DMS 273 treated with DMSO at 0.1 percent for 48 hours (cell line): ENCODE measurements around the gene G3BP1.
"Not testable (repeated sequence)": the region's sequence is repeated elsewhere in the genome, so short reads cannot be mapped to it uniquely, and the experiment has no call there.

Experiments used
- DNase-seq: peaks from one replicate; lab custom pipeline; 2025; lab: John Stamatoyannopoulos, UW

G3BP1 gene

DNA sequence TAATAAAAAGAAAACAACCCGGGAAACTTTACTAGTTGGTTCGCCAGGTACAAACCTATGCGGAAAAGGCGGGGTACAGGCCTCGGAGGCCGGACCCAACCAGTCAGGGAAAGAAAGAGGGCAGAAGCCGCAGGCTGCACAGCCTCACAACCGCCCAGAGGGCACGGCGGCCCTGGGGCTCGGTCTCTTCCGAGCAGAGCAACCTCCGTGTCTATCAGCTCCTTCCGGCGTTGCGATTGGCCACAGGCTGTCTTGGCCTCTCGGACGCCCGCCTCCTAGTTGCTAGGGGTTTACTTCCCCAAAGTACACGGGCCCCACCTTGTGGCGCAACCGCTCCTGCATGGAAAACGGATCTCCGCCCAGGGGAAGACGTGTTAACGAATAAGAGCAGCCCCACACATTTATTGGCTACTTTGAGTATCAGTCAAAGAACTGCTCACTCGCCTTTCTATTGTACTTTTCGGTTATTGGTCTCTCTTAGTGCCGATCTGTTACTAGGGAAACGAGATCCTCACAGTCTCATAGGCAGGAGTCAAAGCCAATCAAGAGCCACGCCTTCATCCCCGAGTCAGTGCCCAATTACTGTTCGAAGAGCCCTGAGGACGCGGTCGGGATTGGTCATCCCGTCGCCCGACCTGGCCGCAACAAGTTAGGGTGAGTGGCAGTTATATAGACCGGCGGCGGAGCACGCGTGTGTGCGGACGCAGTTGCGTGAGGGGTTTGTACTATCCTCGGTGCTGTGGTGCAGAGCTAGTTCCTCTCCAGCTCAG lies at the start of gene G3BP1:
TSS of gene G3BP1 (plus strand) at position 696 of the 770 bp plus-strand sequence. CDS start 14,667 bp downstream, outside the sequence.
- peak; percentile 100 for DNase-seq

GRCh38 chr5:151722546-151722945 lies 49.2 kb upstream of the G3BP1 start:
- DNase-seq: no peak

GRCh38 chr5:151724360-151724759 lies 47.4 kb upstream of the G3BP1 start:
- no peak for DNase-seq

GRCh38 chr5:151729597-151729996 lies 42.2 kb upstream of the G3BP1 start:
- DNase-seq: not testable (repeated sequence)

GRCh38 chr5:151730381-151730780 lies 41.4 kb upstream of the G3BP1 start:
- no peak for DNase-seq

- no peak for DNase-seq
Measured at GRCh38 chr5:151733358-151734063, 38.2 kb upstream of the G3BP1 start.

DNA sequence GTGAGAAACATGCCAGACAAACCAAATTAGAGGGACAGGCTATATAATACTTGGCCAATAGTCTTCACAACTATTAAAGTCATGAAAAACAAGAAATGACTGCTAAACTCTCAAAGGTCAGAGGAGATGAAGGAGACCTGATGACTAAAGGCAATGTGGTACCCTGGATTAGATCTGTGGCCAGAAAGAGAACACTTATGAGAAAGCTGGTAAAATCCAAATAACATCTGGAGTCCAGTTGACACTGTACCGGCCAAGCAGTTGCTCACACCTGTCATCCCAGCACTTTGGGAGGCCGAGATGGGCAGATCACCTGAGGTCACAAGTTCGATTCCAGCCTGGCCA lies 37.7 kb upstream of the G3BP1 start:
- DNase-seq: no peak

DNA sequence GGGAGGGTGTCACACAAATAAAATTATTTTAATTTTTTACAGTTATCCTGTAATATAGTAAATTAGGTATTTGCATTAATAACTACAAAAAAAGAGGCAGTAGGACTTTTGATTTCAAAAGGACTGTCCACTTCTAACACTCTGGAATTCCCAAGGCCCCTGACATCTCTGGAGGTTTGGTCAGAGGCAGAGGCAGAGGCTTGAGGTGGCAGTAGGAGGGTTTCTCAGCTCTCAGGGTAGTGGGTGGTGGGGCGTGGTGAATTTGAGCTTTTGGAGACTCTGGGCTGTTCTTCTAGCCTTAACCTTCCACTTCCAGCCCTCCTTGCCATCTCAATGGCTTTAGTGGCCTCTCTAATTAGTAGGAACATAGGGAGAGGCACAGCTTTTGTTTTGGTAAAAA lies 36.1 kb upstream of the G3BP1 start:
- DNase-seq: no peak

- no peak for DNase-seq
Measured at GRCh38 chr5:151737431-151737830, 34.3 kb upstream of the G3BP1 start.

GRCh38 chr5:151738125-151738848 lies 33.5 kb upstream of the G3BP1 start:
- DNase-seq: no peak

DNA sequence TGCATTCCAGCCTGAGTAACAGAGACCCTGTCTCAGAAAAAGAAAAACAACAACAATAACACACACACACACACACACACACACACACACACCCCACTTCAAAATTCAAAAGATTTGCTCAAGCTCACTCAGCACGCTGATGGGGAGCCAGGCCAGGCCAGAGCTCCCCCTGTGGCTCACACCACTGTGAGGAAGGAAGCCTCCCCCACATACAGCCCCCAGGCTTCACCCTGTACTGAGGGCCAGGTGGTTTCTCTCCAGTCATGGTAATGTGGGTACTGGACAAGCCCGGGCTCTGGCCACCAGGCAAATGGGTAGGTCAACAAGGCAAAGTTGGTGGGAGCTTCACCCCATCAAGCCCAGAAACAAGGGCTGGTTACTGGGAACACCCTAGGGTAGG lies 32.4 kb upstream of the G3BP1 start:
- DNase-seq: no peak

GRCh38 chr5:151739939-151740335 lies 31.8 kb upstream of the G3BP1 start:
- DNase-seq: no peak

GRCh38 chr5:151740336-151740942 lies 31.3 kb upstream of the G3BP1 start:
- DNase-seq: peak; percentile 5

- DNase-seq: no peak
Measured at GRCh38 chr5:151740958-151741373, 30.8 kb upstream of the G3BP1 start.

- no peak for DNase-seq
Measured at GRCh38 chr5:151741678-151742423, 29.9 kb upstream of the G3BP1 start.

GRCh38 chr5:151742870-151743294 lies 28.9 kb upstream of the G3BP1 start:
- peak; percentile 2 for DNase-seq

DNA sequence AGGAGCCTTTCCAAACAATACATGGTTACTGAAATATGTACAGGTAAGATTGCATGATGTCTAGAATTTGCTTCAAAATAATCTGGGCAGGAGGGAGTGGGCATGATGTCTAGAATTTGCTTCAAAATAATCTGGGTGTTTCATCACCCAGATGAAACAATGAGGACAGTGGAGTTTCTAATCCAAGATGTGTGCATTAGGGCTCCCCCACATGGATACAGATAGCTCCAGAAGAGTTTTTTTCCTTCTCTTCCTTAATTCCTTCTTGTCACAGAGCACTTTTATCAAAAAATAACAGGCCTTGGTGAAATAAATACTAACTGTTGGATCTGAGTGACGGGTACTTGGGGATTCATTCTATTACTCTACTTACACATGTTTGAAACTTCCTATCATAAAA lies 28.2 kb upstream of the G3BP1 start:
- no peak for DNase-seq

DNA sequence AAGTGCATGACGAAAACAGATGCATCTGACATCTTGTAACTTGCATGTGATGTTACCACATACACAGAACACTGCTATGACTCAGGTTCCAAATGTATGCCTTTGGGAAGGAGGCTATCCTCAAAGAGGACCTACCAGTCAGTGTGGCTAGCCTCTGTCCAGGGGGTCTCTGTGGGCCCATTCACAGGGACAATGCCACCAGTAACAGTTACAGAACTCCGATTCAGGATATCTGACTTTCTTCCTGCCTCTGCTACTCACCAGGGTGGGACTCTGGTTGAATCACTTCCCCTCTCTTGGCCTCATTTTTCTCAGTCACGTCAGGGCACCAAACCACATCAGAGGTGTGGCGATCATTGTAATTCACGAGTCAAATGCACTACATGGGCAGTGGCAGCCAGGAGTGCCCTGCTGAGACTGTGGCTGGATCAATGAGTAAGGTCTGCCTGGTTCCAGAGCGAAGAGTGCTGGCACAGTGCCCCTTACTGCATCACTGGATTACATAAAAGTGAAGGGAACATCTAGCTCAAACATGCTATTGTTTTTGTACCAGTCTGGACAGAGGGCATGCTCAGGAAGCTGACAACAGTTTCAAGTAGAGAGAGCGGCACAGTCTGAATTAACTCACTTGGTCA lies 26.6 kb upstream of the G3BP1 start:
- no peak for DNase-seq

DNA sequence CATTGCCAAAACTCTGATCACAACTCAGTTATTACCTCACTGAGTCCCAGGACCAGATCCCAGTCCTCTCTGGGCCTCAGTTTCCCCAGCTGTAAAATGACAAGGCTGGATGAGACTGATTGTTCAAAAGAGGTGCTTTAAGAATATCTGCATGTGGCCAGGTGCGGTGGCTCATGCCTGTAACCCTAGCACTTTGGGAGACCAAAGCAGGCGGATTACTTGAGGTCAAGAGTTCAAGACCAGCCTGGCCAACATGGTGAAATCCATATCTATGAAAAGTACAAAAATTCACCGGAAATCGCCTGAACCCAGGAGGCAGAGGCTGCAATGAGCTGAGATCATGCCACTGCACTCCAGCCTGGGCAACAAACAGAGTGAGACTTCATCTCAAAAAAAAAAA lies 21.6 kb upstream of the G3BP1 start:
- DNase-seq: no peak

GRCh38 chr5:151751091-151751490 lies 20.7 kb upstream of the G3BP1 start:
- DNase-seq: no peak

GRCh38 chr5:151751593-151751992 lies 20.2 kb upstream of the G3BP1 start:
- no peak for DNase-seq
